SH-SY5Y (cell line): ENCODE measurements around the gene ZBTB7C.

Experiments
- GATA2 ChIP-seq: IDR thresholded peaks from 2 replicates; pipeline ENCODE4 v1.6.1; 2011; ENCODE audit warnings: mild to moderate bottlenecking, low read depth, low read length
- GATA3 ChIP-seq: IDR thresholded peaks from 2 replicates; pipeline ENCODE4 v1.6.1; 2011; ENCODE audit warnings: low read depth, mild to moderate bottlenecking, low read length, moderate library complexity

Gene ZBTB7C

DNA sequence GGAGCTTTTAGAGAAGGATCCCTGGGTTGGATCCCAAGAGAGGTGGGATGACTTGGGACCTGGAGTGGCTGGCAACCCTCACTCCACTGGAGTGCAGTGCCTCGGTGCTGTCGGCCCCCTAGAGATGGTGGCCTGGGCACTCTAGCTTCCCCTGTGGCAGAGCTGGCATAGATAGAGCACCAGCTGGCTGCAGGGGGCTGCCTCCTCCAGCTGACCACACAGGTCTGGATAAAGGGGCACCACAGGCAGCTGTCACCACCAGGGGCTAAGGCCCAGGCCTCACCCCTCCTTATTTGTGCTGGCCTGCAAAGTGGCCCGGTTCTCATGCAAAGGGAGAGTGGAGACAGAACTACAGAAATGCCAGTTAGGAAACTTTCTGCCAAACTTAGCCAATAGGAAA is 74.3 kb downstream of the ZBTB7C start:
- TF ChIP-seq GATA3, result no peak
- TF ChIP-seq GATA2, result no peak

DNA sequence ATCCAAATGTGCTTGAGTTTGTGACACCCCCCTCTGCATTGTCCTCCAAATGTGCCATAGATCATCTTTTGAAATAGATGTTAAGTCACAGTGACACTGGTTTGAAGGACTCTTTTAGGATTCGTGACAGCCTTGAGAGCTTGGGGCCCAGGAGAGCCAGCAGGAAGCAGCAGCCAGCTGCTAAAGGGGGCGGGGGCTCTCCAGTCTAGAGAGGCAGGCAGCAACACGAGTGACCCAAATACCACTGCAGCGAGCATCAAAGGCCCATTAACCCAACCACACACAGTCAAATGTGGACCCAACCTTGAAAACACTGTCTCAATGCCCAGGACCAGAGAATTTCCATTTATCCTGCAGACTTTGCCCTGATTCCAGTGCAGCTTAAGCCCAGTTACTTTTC is 75.6 kb downstream of the ZBTB7C start:
- TF ChIP-seq GATA3 (no peak), GATA2 (no peak)

DNA sequence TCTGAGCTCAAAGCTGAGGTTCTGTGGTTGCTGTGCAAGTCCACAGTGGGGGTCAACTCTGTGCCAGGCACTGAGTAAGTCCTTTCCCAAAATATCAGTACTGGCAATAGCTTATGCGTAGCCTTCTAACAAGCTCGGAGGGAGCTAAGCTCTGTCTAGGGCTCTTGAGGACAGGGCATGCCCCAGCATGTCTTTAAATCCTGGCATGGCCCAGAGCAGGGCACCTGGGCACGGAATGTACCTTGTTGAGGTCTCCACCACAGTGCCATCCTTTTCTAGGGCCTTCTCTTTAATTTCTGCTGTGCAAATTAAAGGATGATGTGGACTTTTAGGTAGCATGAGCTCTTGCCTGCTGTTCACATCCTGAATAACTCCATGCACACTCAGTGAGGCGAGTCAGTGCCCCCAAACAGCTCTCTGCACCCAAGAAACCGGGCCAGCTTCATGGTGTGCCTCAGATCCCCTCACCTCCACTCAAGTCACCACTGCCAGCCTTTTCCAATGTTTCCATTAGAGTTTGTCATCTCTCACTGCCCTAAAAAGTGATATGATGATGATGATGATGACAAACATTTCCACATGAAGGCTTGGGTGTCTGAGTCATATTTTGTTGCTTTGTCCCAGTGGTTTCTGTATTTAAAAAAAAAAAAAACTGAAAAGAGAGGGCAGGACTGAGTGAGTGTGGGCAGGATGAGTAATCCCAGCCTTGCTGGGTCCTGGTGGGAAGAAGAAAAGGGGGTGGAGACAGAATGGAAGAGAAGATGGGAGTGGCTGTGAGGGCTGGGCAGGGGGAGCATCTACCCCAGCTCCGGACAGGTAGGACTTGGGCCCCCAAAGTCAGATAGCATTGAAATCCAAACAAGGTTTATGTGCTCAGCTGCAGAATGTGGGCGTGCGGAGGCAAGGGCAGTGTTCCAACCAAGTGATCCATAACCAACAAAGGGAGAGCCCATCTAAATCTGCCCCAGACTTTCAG is 78.9 kb downstream of the ZBTB7C start:
- TF ChIP-seq GATA2 (no peak), GATA3 (no peak)

DNA sequence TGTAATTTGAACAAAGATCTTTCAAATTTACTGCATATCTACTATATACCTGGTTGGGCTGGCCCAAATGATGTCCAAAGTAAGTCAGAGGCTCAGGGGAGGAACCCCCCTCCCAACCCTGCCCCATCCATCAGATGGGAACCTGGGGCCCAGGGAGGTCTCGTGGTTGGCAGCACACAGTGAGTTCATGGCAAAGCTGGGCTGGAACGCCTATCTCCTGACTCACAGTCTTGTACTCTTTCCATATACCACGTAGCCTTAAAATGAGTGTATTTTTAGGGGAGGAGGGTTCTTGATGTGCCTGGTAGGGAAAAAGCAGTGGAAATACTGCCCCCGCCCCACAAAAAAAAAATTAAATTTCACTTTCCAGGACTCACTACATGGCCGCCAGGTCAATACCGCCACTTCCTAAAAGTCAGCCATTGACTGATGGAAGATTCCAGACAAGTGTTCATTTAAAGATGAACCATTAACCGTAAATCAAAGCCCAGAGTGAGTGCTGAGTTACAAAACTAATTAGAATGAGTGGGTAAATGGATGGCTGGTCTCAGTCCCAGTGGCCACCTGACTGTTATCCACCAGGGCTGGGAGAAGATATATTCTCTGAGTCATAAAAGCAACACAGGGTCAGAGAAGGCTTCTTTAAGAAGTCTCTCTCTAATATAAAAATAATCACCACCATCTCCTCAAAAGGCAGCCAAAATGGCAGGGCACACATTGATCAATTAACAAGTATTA is 80.5 kb downstream of the ZBTB7C start:
- TF ChIP-seq GATA2 (no peak), GATA3 (no peak)

DNA sequence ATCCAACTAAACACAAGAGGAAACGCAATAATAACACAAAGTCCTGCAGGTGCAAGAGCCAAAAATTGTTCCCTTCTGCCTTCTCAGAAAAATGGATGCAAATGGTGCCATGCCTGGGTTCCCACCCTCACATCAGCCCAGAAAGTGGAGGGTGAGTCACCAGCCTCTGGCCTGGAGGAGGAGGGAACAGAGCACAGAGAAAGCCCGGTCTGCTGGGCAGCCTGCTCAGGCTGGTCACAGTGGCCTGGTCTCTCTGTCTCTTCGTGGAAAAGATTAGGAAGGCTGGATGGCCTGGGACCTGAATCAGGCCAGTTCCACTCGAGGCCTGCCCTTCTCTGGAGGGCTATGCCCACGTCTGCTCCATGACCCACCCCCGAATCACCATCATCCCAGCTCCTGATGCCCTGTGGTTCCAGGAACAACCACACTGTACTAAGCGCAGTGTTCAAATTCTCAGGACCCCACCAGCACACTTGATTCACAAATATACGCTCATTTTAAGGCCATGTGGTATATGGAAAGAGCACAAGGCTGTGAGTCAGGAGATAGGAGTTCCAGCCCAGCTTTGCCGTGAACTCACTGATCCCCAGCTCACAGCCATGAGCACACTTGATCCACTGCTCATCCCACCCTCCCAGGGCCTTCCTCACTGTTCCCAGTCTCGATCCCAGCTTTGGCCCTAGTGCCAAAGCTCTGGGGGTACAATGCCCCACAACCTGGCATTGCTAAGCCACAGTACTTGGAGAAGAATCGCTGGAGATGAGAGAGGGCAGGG is 82.1 kb downstream of the ZBTB7C start:
- TF ChIP-seq GATA2, result no peak
- TF ChIP-seq GATA3, result no peak

DNA sequence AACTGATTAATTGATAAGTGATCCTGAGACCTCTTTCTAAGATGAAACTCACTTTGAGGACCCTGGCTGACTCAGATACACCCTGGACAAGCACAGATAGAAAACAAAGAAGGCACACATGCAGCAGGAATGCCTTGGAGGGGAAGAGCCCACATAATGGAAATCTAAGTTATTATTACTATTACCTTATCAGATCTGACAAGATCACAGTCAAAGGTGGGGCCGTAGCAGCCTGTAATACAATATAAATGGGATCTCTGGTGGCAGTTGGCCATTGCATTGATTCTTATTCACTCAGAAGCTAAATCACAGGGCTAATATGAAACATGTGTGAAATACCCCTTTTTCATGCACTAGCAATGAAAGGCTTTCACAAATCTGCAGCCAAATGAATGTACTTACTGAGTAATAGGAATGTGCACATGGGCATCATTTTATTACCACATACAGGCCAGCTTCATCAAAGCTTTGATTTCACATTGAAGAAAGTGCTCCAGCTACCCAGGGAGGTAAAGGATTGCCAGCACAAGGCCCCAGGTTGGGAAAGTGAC is 84.0 kb downstream of the ZBTB7C start:
- TF ChIP-seq GATA3 (peak; percentile 76), GATA2 (peak; percentile 79)

DNA sequence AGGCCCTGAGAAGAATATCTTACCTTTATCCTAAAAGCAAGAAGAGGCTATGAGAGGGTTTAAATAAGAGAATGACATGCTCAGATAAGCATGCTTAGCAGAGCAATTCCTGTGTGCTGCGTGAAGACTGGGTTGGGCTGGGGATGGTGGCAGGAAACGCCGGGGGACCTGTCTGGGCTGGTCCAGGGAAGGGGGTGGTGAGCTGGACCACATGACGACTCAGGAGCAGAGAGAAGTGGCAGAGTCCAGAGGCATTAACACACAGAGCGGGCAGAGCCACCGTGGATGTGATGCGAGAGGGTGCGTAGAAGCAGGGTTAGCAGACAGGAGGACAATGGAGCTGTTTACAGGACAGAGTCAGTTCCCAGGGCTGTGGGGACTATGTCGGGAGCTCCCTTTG is 84.5 kb downstream of the ZBTB7C start:
- TF ChIP-seq GATA2, result no peak
- TF ChIP-seq GATA3, result no peak

DNA sequence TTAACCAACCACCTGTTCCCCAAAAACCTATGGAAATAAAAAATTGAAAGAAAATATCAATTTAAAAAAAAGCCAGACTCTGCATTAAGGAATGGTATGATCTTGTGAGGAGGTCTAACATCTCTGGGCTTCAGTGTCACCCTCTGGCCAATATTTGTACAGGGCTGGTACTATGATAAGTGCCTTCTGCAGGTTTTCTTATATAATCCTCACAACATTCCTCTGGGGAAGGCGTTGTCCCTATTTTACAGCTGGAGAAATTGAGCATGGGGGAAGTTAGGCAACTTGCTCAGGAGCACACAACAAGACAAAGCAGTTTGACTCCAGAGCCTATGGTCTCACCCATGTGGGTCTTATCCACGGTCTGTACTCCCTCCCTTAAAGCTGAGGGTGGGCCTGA is 86.0 kb downstream of the ZBTB7C start:
- TF ChIP-seq GATA3 (no peak), GATA2 (no peak)

DNA sequence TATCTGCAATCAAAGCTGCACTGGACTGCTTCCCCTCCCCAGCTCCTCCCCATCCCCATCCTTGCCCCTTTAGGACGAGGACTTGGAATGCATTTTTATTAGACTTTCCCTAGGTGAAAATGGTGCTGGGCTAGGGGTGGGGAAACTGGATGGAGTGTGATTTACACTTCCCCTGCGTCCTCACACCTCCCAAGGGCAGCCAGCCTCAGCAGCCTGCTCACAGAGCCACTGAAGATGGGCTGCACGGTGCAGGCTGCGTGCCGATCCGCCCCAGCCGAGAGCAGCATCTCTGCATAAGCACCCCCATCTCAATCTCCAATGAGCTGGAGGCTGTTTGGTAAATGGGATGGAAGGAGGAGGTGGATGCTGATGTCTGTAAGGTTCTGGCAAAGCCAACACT is 87.6 kb downstream of the ZBTB7C start:
- no peak for TF ChIP-seq GATA2
- TF ChIP-seq GATA3, result no peak

DNA sequence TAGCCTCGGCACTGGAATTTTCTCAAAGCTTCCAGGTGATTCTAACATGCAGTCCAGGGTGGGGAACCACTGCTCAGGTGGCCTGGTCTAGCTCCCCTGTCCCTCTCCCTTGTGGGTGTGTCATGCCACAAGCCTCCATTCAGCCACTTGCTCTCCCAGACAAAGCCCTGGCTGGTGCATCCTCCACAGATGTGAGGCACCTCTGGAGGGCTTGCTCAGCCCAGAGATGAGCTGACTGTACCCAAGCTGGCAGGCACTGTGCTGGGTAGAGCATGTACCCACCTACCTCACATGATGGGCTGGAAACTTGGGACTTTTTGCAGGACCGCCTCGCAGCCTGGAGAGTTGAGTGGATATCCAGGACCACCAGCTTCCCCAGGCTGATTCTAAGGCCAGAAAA is 88.1 kb downstream of the ZBTB7C start:
- TF ChIP-seq GATA2 (no peak), GATA3 (no peak)

DNA sequence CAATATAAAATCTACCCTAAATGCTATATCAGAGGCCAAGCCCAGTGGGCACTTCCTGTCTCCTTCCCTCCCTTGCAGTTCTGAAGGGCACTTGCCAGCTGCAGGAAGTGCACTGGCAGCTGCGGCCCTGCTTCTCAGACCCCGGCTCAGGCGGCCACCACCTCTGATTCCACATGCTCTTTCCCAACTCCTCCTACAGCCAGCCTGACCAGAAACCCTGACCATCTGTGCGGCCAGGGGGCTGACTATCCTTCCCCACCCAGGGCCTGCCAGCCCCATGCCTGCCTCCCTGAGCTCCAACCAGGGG is 88.6 kb downstream of the ZBTB7C start:
- no peak for TF ChIP-seq GATA3
- TF ChIP-seq GATA2, result no peak

DNA sequence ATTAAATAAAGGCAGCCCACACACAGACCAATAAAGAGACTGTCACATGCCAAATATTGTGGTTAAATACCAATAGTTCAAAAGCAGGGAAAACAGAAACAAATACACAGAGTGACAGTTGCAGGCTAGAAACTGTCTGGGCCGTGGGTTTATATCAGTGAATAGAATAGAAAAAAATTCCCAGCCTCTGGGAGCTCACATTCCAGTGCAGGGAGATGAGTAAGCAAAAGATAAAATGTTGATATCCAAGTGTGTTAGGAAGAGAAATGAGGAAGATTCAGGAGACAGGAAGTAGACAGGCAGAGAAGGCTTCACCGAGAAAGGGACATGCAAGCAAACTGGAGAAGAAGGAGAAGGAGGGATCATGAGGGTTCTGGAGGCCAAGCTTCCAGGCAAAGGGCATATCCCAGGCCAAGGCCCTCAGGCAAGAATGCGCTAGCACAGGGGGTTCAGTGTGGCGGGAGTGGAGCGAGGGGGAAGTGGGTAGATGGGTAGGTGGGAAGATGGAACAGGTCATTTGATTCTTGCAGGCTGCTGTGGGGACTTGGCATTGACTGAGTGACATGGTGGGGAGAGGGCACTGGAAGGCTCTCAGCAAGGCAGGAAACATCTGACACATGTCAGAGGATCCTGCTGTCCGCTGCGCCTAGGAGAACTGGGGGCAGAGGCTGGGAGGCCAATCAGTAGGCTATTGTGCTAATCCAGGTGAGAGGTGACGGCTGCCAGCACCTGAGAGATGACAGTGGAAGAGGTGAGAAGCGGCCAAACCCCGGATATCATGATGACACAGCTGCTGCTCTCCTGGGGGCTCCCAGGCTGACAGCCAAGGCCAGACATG is 89.2 kb downstream of the ZBTB7C start:
- TF ChIP-seq GATA3, result no peak
- TF ChIP-seq GATA2, result no peak

DNA sequence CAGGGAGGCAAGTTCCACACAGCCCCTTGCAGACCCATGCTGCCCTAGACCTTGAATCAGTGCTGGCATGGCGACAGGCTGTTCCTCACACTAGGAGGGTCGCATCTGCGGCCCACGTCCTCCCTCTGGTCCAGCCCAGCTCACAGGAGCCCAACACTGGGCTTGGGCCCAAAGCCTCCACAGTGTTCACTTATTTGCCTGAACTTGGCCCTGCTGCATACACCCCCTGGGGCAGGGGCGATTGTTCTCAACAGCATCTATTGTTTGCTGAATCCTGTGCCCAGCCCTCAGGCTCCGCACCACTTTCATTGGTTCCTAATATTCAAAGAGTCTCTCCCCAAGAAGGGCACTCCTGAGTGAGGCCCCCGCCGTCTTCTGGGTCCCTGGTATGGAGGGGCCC is 90.7 kb downstream of the ZBTB7C start:
- TF ChIP-seq GATA2 (no peak), GATA3 (no peak)

DNA sequence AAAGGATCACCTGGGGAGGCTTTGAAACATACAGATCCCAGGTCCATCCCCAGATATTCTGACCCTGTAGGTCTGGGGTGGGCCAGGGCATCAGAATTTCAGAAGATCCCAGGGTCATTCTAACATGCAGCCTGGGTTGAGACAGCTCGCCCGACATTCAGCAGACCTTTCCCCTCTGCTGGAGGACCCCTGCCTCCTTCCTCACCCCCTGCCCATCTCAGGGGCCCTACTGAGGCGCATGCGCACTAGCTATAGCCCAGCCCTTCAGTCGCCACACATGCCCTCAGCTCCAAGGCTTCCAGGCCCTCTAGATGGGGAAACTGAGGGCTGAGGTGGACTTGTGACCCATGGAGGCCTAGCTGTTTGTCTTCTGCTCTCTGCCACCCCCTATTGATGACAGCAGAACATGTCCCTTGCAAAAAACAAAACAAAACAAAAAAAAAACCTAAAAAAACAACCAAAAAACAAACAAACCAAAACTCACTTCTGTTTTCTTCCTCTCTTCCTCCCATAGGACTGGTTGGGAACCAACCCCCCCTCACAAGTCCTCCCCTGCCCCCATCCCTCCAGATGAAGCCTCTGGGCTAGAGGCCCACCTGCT is 91.3 kb downstream of the ZBTB7C start:
- TF ChIP-seq GATA3 (no peak), GATA2 (no peak)
